Heart right ventricle (tissue), 16 donors: ENCODE results near the gene SCTR. TPM values are rescaled to one million over a fixed set of nuclear protein-coding genes. Genes with fewer than 3 reads are reported as not detected.

Source experiments
- ATAC-seq, 8 donors: fragments of 200-7000 bp; cut with Tn5 transposase; one replicate each; pipeline ENCODE4 v1.9.1; 2020; ENCODE audit warnings: mild to moderate bottlenecking in 8 of 8, moderate library complexity in 8 of 8, moderate number of reproducible peaks in 1 of 8
- DNase-seq, 2 donors: peaks; one replicate each; pipeline ENCODE4 v3.0.0-alpha.2; 2020
- H3K27ac ChIP-seq, 10 donors: fragments of 200-600 bp; sonication (generic) in 2 of 10; one replicate each; pipeline versions ENCODE4 v1.5.0 to v1.8.0; 2020 to 2022; ENCODE audit warnings: mild to moderate bottlenecking in 3 of 10
- H3K27me3 ChIP-seq, 7 donors: fragments of 200-600 bp; one replicate each; pipeline ENCODE4 v1.8.0; 2021 to 2022; ENCODE audit warnings: mild to moderate bottlenecking in 2 of 7
- H3K36me3 ChIP-seq, 9 donors: fragments of 200-600 bp; sonication (generic) in 1 of 9; one replicate each; pipeline versions ENCODE4 v1.5.0 to v1.8.0; 2020 to 2022; ENCODE audit warnings: mild to moderate bottlenecking in 2 of 9
- H3K4me1 ChIP-seq, 9 donors: fragments of 200-600 bp; sonication (generic) in 1 of 9; one replicate each; pipeline versions ENCODE4 v1.5.0 to v1.8.0; 2020 to 2022; ENCODE audit warnings: mild to moderate bottlenecking in 4 of 9
- H3K4me3 ChIP-seq, 10 donors: fragments of 200-600 bp; sonication (generic) in 2 of 10; one replicate each; pipeline versions ENCODE4 v1.5.0 to v1.8.0; 2020 to 2022; ENCODE audit warnings: mild to moderate bottlenecking in 7 of 10, moderate library complexity in 2 of 10
- H3K9me3 ChIP-seq, 11 donors: fragments of 200-600 bp in 10 of 11; sonication (generic) in 2 of 11; one replicate each; pipeline versions ENCODE4 v1.5.0 to v1.8.0; 2013 to 2022; ENCODE audit warnings: mild to moderate bottlenecking in 2 of 11, control low read depth in 1 of 11, moderate library complexity in 1 of 11
- WGBS, 2 donors: extraction: QIAGEN DNeasy Blood & Tissue Kit; methylation state at CpG; one replicate each; pipeline ENCODE4 v1.1.7; 2013; ENCODE audit warnings: inconsistent platforms in 1 of 2; 5-methylcytosine and 5-hydroxymethylcytosine counted together
- intact Hi-C, 10 donors: fragments of 100-400 bp; cut with DNase I; formaldehyde crosslinking; loops; one replicate each; pipeline versions ENCODE4 v1.11.1 to v1.14.2; 2022
- polyA plus RNA-seq, 2 donors: library from polyadenylated mRNA; stranded (reverse); fragments of 200-250 nt; gene quantifications; one replicate each; pipeline ENCODE4 v1.2.3, GENCODE V29; 2013
- total RNA-seq, 10 donors: library from RNA; stranded (reverse); fragmentation: NEBNext Ultra II Directional in 3 of 10; extraction: Animal tissue kit (Norgen Biotek cat#: 25700) in 3 of 10; gene quantifications; one replicate each; pipeline versions ENCODE4 v1.2.1 to v1.2.4, GENCODE V29; 2021 to 2023
- TF ChIP-seq, protein P1 (sequence below), 9 donors: fragments of 200-600 bp; sonication (generic) in 2 of 9; IDR thresholded peaks; one replicate each; pipeline versions ENCODE4 v1.5.0 to v1.8.0; 2021 to 2022; ENCODE audit warnings: antibody characterized with exemption in 9 of 9, mild to moderate bottlenecking in 5 of 9, moderate library complexity in 1 of 9
- donor health status: Arrhythmogenic right ventricular cardiomyopathy.
- donor health status: ischemic (EF 13 %, LVEDD 7.1; RV severe dilation, severe dysfunction).
- donor health status: healthy with polysubstance abuse.
- donor health status: DM: no; HTN: yes; CAD: no.
- donor health status: DM: no; HTN: no; CAD: no.
- donor health status: ischemic (EF 25% LVEDD 6.9; RV normal size, moderate dysfunction).
- donor health status: ischemic (EF 25% LVEDD 5.7; RV mildly dilated, moderate dysfunction).
- donor health status: healthy.
- donor health status: DM: yes; HTN: yes; CAD: no.
- donor health status: Ischemic cardiomyopathy.
- donor health status: ischemic (EF 35%, LVEDD 5.7; RV mildly dilated, moderate dysfunction).
- donor health status: nonischemic (EF 11% LVEDD 7.7; RV severe dilation, severe dysfunction).
- donor health status: DM: yes; HTN: yes; CAD: no.
- donor health status: PGD.
- donor health status: ischemic (EF 29% LVEDD 5.4; RV normal size, mild dysfunction).
- donor health status: nonischemic (EF 23%, LVEDD 6.1; RV moderate dilation, normal function).

SCTR gene
- total and polyA plus RNA-seq, 12 donors, result 0.10 to 1.4 (median 0.57) TPM; not detected in 2

- TF ChIP-seq, protein P1, sequence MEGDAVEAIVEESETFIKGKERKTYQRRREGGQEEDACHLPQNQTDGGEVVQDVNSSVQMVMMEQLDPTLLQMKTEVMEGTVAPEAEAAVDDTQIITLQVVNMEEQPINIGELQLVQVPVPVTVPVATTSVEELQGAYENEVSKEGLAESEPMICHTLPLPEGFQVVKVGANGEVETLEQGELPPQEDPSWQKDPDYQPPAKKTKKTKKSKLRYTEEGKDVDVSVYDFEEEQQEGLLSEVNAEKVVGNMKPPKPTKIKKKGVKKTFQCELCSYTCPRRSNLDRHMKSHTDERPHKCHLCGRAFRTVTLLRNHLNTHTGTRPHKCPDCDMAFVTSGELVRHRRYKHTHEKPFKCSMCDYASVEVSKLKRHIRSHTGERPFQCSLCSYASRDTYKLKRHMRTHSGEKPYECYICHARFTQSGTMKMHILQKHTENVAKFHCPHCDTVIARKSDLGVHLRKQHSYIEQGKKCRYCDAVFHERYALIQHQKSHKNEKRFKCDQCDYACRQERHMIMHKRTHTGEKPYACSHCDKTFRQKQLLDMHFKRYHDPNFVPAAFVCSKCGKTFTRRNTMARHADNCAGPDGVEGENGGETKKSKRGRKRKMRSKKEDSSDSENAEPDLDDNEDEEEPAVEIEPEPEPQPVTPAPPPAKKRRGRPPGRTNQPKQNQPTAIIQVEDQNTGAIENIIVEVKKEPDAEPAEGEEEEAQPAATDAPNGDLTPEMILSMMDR (IDR thresholded peaks at IDR 0.05), result no peak
- ATAC-seq (no peak), DNase-seq (no peak)
- Histone ChIP-seq H3K9me3 (peaks cover 0 to 4% (median 0%) of the 10 kb centered on the region in 11 donors), H3K27me3 (no peaks in the 10 kb centered on the region), H3K36me3 (no peaks in the 10 kb centered on the region), H3K4me3 (no peak overlapping the region), H3K27ac (no peak overlapping the region), H3K4me1 (peaks cover 0 to 11% (median 6%) of the 10 kb centered on the region in 9 donors)
- intact Hi-C loops, result loop anchor here in 2 of 10 donors (5.0 kb wide), 1 partner anchor 51 kb away; no protein-coding TSS in a partner anchor
These were observed 102.5 kb downstream of the SCTR start for GRCh38 chr2:119421741-119422140.

GRCh38 chr2:119421304-119421703, 103.0 kb downstream of the SCTR start:
- no peak overlapping the region for H3K4me3 ChIP-seq
- DNase-seq (no peak), ATAC-seq (no peak)
- WGBS, 2 donors, result 97 to 100% methylated on average over 1 of the region's 1 CpG
- TF ChIP-seq, protein P1 (IDR thresholded peaks at IDR 0.05), result no peak
- H3K27ac ChIP-seq, result no peak overlapping the region
- peaks cover 0 to 4% (median 0%) of the 10 kb centered on the region in 11 donors for H3K9me3 ChIP-seq
- peaks cover 0 to 7% (median 2%) of the 10 kb centered on the region in 9 donors for H3K4me1 ChIP-seq
- H3K36me3 ChIP-seq, result no peaks in the 10 kb centered on the region
- no peaks in the 10 kb centered on the region for H3K27me3 ChIP-seq
- intact Hi-C loops, result loop anchor here in 2 of 10 donors (5.0 kb wide), 1 partner anchor 51 kb away; no protein-coding TSS in a partner anchor

DNA sequence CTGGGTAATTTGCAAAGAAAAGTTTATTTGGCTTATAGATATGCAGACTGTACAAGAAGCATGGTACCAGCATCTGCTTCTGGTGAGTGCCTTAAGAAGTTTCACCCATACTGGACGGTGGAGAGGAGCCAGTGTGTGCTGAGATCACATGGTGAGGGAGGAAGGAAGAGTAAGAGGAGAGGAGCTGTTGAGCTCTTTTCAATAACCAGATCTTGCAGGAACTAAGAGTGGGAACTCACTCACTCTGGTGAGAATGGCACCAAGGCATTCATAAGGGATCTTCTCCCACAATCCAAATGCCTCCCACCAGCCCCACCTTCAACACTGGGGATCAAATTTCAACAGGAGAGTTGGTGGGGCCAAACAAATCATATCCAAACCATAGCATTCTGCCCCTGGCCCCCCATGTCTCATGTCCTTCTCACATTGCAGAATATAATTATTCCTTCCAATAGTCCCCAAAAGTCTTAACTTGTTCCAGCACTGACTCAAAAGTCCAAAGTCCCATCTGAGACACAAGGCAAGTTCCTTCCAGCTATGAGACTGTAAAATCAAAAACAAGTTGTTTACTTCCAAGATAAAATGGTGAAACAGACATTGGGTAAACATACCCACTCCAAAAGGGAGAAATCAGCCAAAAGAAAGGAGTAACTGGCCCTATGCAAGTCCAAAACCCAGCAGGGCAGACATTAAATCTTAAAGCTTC, 104.3 kb downstream of the SCTR start:
- Histone ChIP-seq H3K9me3 (peaks cover 0 to 4% (median 0%) of the 10 kb centered on the region in 11 donors), H3K36me3 (no peaks in the 10 kb centered on the region), H3K4me3 (no peak overlapping the region), H3K27ac (no peak overlapping the region), H3K27me3 (no peaks in the 10 kb centered on the region), H3K4me1 (no peaks in the 10 kb centered on the region)
- WGBS, 2 donors, result 53 to 57% methylated on average over 1 of the region's 1 CpG
- TF ChIP-seq, protein P1 (IDR thresholded peaks at IDR 0.05), result no peak
- no peak for DNase-seq
- intact Hi-C loops, result loop anchor here in 2 of 10 donors (5.0 kb wide), 1 partner anchor 52 kb away; no protein-coding TSS in a partner anchor
- ATAC-seq, result peak in 2 of 8 donors; percentile 42 to 50

DNA sequence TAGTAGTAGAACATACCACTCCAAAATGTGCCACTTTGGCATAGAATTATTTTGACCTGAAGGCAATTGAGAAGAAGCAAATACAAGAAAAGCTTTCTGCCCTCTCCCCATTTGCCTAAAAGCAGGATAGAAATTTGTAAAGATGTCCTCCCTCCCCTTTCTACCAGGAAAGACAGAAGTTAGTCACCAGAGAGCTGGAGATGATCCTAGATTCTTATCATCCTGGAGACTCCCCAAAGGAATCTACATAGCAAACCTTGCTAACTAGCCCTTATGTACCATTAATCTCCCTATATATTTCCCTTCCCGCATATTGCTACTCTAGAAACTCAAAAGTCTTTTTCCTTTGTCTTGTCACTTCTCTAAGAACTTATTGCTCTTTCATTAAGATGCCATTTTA, 105.2 kb downstream of the SCTR start:
- intact Hi-C loops, result no loop called here
- no peaks in the 10 kb centered on the region for H3K36me3 ChIP-seq
- peaks cover 0 to 13% (median 0%) of the 10 kb centered on the region in 11 donors for H3K9me3 ChIP-seq
- no peak overlapping the region for H3K4me3 ChIP-seq
- no peak for DNase-seq
- TF ChIP-seq, protein P1 (IDR thresholded peaks at IDR 0.05), result no peak
- WGBS, 2 donors, result 90 to 97% methylated on average over 1 of the region's 1 CpG
- no peaks in the 10 kb centered on the region for H3K4me1 ChIP-seq
- H3K27me3 ChIP-seq, result no peaks in the 10 kb centered on the region
- H3K27ac ChIP-seq, result no peak overlapping the region
- ATAC-seq, result no peak
